HepG2 (cell line): ENCODE data around the gene JMJD7. TPM values are rescaled to one million over a fixed set of nuclear protein-coding genes. Genes with fewer than 3 reads are reported as not detected.
A peak's percentile ranks its signal among the peaks of the same experiment; 100 is the strongest.

Experiments used
- ATAC-seq: fragments of 200-7000 bp; cut with Tn5 transposase; 3 replicates; pipeline ENCODE4 v1.9.1; 2020; ENCODE audit warnings: mild to moderate bottlenecking, moderate library complexity
- BruUV-seq: library from RNA; stranded (reverse); fragments of 400-500 nt; replicated peaks from 2 replicates; lab custom pipeline; 2021; lab: Mats Ljungman, UMichigan
- CTCF ChIA-PET: fragments of 300-600 bp; formaldehyde crosslinking; extraction: SDS; loops from one replicate; lab custom pipeline; 2021; ENCODE audit warnings: low total read pairs, inconsistent platforms, low intra/inter-chr PET ratio; lab: Yijun Ruan, JAX
- POLR2A ChIA-PET: fragments of 350-600 bp; sonication (Branson Sonifier 250); formaldehyde crosslinking; loops from one replicate; lab custom pipeline; 2020; ENCODE audit warnings: antibody characterized with exemption, inconsistent platforms; lab: Yijun Ruan, JAX
- DNase-seq: peaks from one replicate; pipeline ENCODE4 v3.0.0-alpha.2; 2015; ENCODE audit warnings: low spot score
- FAIRE-seq: peaks from 3 replicates; lab custom pipeline; 2011; peaks lifted over from hg19 to GRCh38; lab: Jason Lieb, UNC
- H2AFZ ChIP-seq: one replicate; pipeline ENCODE4 v1.6.1; 2011; ENCODE audit warnings: low read length, inconsistent platforms
- H3K27ac ChIP-seq: fragments of 300-600 bp; 3 replicates; pipeline ENCODE4 v1.8.0; 2011; ENCODE audit warnings: mixed run types, mild to moderate bottlenecking, mixed read lengths, low read length, inconsistent platforms; ENCODE audit not compliant: insufficient read depth; ENCODE audit errors: extremely low read length
- H3K27me3 ChIP-seq, 2 experiments: fragments of 200-600 bp in 1 of 2; 2 replicates in 1 of 2; 3 replicates in 1 of 2; pipeline versions ENCODE4 v1.6.0 to v1.8.0; 2011; ENCODE audit warnings: low read length in 2 of 2, mild to moderate bottlenecking in 2 of 2, moderate library complexity in 2 of 2, inconsistent platforms in 1 of 2; ENCODE audit not compliant: insufficient read depth in 2 of 2, control insufficient read depth in 1 of 2
- H3K36me3 ChIP-seq, 2 experiments: fragments of 200-600 bp in 1 of 2; replicated peaks in 1 of 2; 2 replicates in 1 of 2; 3 replicates in 1 of 2; pipeline versions ENCODE4 v1.5.1 to v1.8.0; 2011; ENCODE audit warnings: low read length in 2 of 2, inconsistent platforms in 1 of 2; ENCODE audit not compliant: insufficient read depth in 2 of 2, control insufficient read depth in 1 of 2
- H3K4me1 ChIP-seq: 2 replicates; pipeline ENCODE4 v1.5.1; 2012; ENCODE audit warnings: low read length, inconsistent platforms; ENCODE audit not compliant: insufficient read depth
- H3K4me2 ChIP-seq: 2 replicates; pipeline ENCODE4 v1.6.0; 2011; ENCODE audit warnings: low read depth, low read length, inconsistent platforms
- H3K4me3 ChIP-seq, 3 experiments: fragments of 200-600 bp in 1 of 3; sonication (generic), shearing (Covaris generic) in 1 of 3; replicated peaks in 1 of 3; 2 replicates each; pipeline ENCODE4 v1.5.1; 2011 to 2016; ENCODE audit warnings: low read length in 3 of 3, inconsistent platforms in 2 of 3, low read depth in 2 of 3, mild to moderate bottlenecking in 2 of 3, control low read depth in 1 of 3, mixed read lengths in 1 of 3; ENCODE audit not compliant: insufficient read depth in 1 of 3
- H3K79me2 ChIP-seq: one replicate; pipeline ENCODE4 v1.6.1; 2011; ENCODE audit warnings: low read length, inconsistent platforms; ENCODE audit not compliant: insufficient read depth
- H3K9ac ChIP-seq: 2 replicates; pipeline ENCODE4 v1.6.0; 2011; ENCODE audit warnings: mild to moderate bottlenecking, low read depth, low read length, inconsistent platforms; ENCODE audit not compliant: insufficient read depth
- H3K9me3 ChIP-seq: 2 replicates; pipeline ENCODE4 v1.5.1; 2012; ENCODE audit warnings: mild to moderate bottlenecking, low read length
- H4K20me1 ChIP-seq: 2 replicates; pipeline ENCODE4 v1.6.0; 2011; ENCODE audit warnings: inconsistent platforms, mild to moderate bottlenecking, low read length, moderate library complexity; ENCODE audit not compliant: insufficient read depth
- HDAC2 ChIP-seq: sonication (generic); formaldehyde crosslinking; IDR thresholded peaks from 2 replicates; pipeline ENCODE4 v1.4.0; 2020; ENCODE audit warnings: missing genetic modification reagents
- MIER2 ChIP-seq: IDR thresholded peaks from 2 replicates; pipeline ENCODE4 v1.6.1; 2016; ENCODE audit warnings: missing biosample characterization, missing genetic modification reagents
- PRMT3 ChIP-seq: sonication (generic); formaldehyde crosslinking; IDR thresholded peaks from 2 replicates; pipeline ENCODE4 v1.8.1; 2022; ENCODE audit warnings: low read depth, mild to moderate bottlenecking, moderate library complexity, missing genetic modification reagents, borderline replicate concordance
- SIX1 ChIP-seq: sonication (generic); formaldehyde crosslinking; IDR thresholded peaks from 2 replicates; pipeline ENCODE4 v1.4.0; 2020; ENCODE audit warnings: missing genetic modification reagents, borderline replicate concordance
- TBX2 ChIP-seq: sonication (generic); formaldehyde crosslinking; IDR thresholded peaks from 2 replicates; pipeline ENCODE4 v1.5.0; 2020; ENCODE audit warnings: missing genetic modification reagents, mild to moderate bottlenecking, borderline replicate concordance
- UBTF ChIP-seq: sonication (generic); formaldehyde crosslinking; IDR thresholded peaks from 2 replicates; pipeline ENCODE4 v1.4.0; 2020; ENCODE audit warnings: mild to moderate bottlenecking, missing genetic modification reagents
- ZBTB8A ChIP-seq: sonication (generic); formaldehyde crosslinking; IDR thresholded peaks from 2 replicates; pipeline ENCODE4 v1.4.0; 2020; ENCODE audit warnings: mild to moderate bottlenecking, low read depth, missing genetic modification reagents, borderline replicate concordance
- WGBS: methylation state at CpG from one replicate; pipeline ENCODE4 v1.1.6; 2017; ENCODE audit warnings: low lambda C conversion rate; 5-methylcytosine and 5-hydroxymethylcytosine counted together
- in situ Hi-C: cut with HindIII; loops from 2 replicates; pipeline ENCODE4 v1.10.0; 2017; ENCODE audit warnings: low pct_unique_long_range_greater_than_20kb; ENCODE audit not compliant: extremely low pct_ligation_motif_present
- intact Hi-C: fragments of 100-400 bp; cut with micrococcal nuclease; formaldehyde crosslinking; loops from one replicate; pipeline ENCODE4 v1.10.0; 2022; ENCODE audit not compliant: unreplicated experiment
- polyA plus RNA-seq, 8 experiments: library from polyadenylated mRNA; depleted of rRNA in 3 of 8; stranded (reverse) in 7 of 8; unstranded in 1 of 8; fragments of >200 nt; fragmentation: Illumina TruSeq in 4 of 8; extraction: Trizol in 4 of 8; gene quantifications; 2 replicates each; pipeline versions ENCODE4 v1.2.1 to v1.2.3, GENCODE V29; 2011 to 2016; ENCODE audit warnings: low read depth in 4 of 8, missing spikeins in 1 of 8, mixed read lengths in 1 of 8; ENCODE audit not compliant: insufficient read depth in 1 of 8
- total RNA-seq, 5 experiments: library from RNA; depleted of rRNA; stranded (reverse); fragments of >200 nt; fragmentation: Illumina TruSeq; extraction: Trizol; gene quantifications; 2 replicates each; pipeline ENCODE4 v1.2.3, GENCODE V29; 2016; ENCODE audit warnings: low read depth in 1 of 5
- TF ChIP-seq, protein P1 (sequence below): sonication (generic); formaldehyde crosslinking; IDR thresholded peaks from 2 replicates; pipeline ENCODE4 v1.4.0; 2020; ENCODE audit warnings: mild to moderate bottlenecking, missing genetic modification reagents

JMJD7 gene
- total and polyA plus RNA-seq, 2 of the 13 experiments (the other 11 are each of a cell fraction or from before 2014, with no cell fraction given), result 6.4 to 7.1 TPM

GRCh38 chr15:41862515-41863116 is 34.7 kb downstream of the JMJD7 start (continued):
- TF ChIP-seq MIER2 (CRISPR knock-in tag), result no peak

DNA sequence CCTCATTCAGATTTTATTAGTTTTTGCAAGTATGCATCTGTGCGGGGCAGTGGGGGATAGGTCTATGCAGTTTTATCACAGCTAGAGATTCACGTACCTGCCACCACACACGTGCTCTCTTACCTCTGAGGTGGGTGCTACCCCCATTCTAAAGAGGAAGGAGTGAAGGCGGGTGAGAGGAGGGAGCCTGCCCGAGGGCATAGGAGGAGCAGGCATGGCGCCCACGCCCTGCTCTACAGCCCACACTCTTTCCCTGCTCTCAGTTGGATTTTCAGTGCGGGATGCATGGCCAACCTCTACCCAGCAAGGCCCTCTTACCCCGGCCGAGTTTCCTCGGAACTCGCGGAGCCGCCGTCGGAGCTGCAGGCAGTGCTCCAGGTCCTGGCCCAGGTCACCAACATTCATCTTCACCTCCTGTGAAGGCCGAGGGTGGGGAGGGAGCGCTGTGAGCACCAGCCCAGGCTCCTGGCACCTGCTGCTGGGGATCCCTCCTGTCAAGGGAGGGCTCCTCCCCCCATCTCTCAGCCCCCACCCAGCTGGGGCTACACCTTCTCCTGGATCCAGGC is 37.7 kb downstream of the JMJD7 start:
- intact Hi-C loops, result no loop called here
- TF ChIP-seq HDAC2 (CRISPR knock-in tag), result no peak
- TF ChIP-seq SIX1 (CRISPR knock-in tag), result no peak
- TF ChIP-seq, protein P1, sequence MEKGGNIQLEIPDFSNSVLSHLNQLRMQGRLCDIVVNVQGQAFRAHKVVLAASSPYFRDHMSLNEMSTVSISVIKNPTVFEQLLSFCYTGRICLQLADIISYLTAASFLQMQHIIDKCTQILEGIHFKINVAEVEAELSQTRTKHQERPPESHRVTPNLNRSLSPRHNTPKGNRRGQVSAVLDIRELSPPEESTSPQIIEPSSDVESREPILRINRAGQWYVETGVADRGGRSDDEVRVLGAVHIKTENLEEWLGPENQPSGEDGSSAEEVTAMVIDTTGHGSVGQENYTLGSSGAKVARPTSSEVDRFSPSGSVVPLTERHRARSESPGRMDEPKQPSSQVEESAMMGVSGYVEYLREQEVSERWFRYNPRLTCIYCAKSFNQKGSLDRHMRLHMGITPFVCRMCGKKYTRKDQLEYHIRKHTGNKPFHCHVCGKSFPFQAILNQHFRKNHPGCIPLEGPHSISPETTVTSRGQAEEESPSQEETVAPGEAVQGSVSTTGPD (CRISPR knock-in tag), result no peak
- peak; percentile 9; the same call in 1 of the 2 replicates for TF ChIP-seq TBX2 (CRISPR knock-in tag)
- no peak for TF ChIP-seq ZBTB8A (CRISPR knock-in tag)
- TF ChIP-seq PRMT3 (CRISPR knock-in tag), result no peak
- TF ChIP-seq UBTF, result no peak

More for the DNA sequence above, 37.7 kb downstream of the JMJD7 start:
- H3K79me2 ChIP-seq, result no peaks in the 10 kb centered on the region
- H3K27ac ChIP-seq, result no peak overlapping the region
- ATAC-seq, result no peak
- peak overlapping the region; percentile 44; the same call in 1 of the 2 replicates for H3K9ac ChIP-seq
- peak overlapping the region; percentile 76 for H3K4me2 ChIP-seq
- FAIRE-seq, result no peak
- H3K9me3 ChIP-seq, result no peaks in the 10 kb centered on the region
- H4K20me1 ChIP-seq, result no peaks in the 10 kb centered on the region
- H3K36me3 ChIP-seq, result no peaks in the 10 kb centered on the region
- 75% methylated on average over 18 of the region's 18 CpGs for WGBS
- peaks cover 5 to 58% of the 10 kb centered on the region in 2 experiments; a peak in 4 of 5 replicates for H3K27me3 ChIP-seq
- no TSS peak for BruUV-seq
- ChIA-PET POLR2A (interaction anchor here (1.4 kb wide), 1 partner anchor 14 kb away, joined by 3 read pairs; no protein-coding TSS in a partner anchor), CTCF (no interaction called here)
- in situ Hi-C loops, result no loop called here
- no peak for DNase-seq
- H3K4me1 ChIP-seq, result peaks cover 40% of the 10 kb centered on the region
- peak overlapping the region in 1 of 3 experiments; percentile 57; a peak in 1 of 6 replicates for H3K4me3 ChIP-seq
- H2AFZ ChIP-seq, result no peak overlapping the region
